Ovary (tissue), 9 donors: ENCODE results near the gene TMEM179B. TPM values are rescaled to one million over a fixed set of nuclear protein-coding genes. Genes with fewer than 3 reads are reported as not detected.
A peak's percentile ranks its signal among the peaks of the same experiment; 100 is the strongest.
"Not testable (repeated sequence)": the region's sequence is repeated elsewhere in the genome, so short reads cannot be mapped to it uniquely, and the experiment has no call there.

ENCODE experiments used
- DNase-seq, 5 donors: peaks; one replicate each; pipeline ENCODE4 v3.0.0-alpha.2; 2019 to 2020
- H3K27ac ChIP-seq, 2 donors: fragments of 200-600 bp; one replicate each; pipeline versions ENCODE4 v1.5.1 to v1.8.0; 2019 to 2022
- H3K27me3 ChIP-seq: fragments of 200-600 bp; one replicate; pipeline ENCODE4 v1.8.0; 2022
- H3K36me3 ChIP-seq: fragments of 200-600 bp; sonication (generic); one replicate; pipeline ENCODE4 v1.5.1; 2019
- H3K4me1 ChIP-seq: one replicate; pipeline ENCODE4 v1.8.1; 2013; ENCODE audit warnings: mild to moderate bottlenecking, moderate library complexity; ENCODE audit not compliant: insufficient read depth
- H3K4me3 ChIP-seq: fragments of 200-600 bp; sonication (generic); one replicate; pipeline ENCODE4 v1.5.1; 2017
- H3K9me3 ChIP-seq, 2 donors: fragments of 200-600 bp in 1 of 2; sonication (generic) in 1 of 2; one replicate each; pipeline versions ENCODE4 v1.5.1 to v1.8.1; 2013 to 2019; ENCODE audit warnings: mild to moderate bottlenecking in 1 of 2, moderate library complexity in 1 of 2
- EP300 ChIP-seq: sonication (generic); formaldehyde crosslinking; IDR thresholded peaks from one replicate; pipeline ENCODE4 v1.6.1; 2017; ENCODE audit warnings: antibody characterized with exemption
- POLR2A ChIP-seq: fragments of 450-650 bp; IDR thresholded peaks from one replicate; pipeline ENCODE4 v1.6.1; 2017; ENCODE audit warnings: antibody characterized with exemption, mild to moderate bottlenecking, moderate library complexity
- WGBS, 3 donors: extraction: QIAGEN DNeasy Blood & Tissue Kit in 1 of 3; methylation state at CpG; one replicate each; pipeline versions ENCODE4 v1.1.5 to v1.1.7; 2013 to 2017; 5-methylcytosine and 5-hydroxymethylcytosine counted together
- intact Hi-C, 4 donors: fragments of 100-400 bp; cut with DNase I; formaldehyde crosslinking; loops; one replicate each; pipeline versions ENCODE4 v1.11.0 to v1.15.1; 2022 to 2023
- polyA plus RNA-seq, 2 donors: library from polyadenylated mRNA; stranded (reverse); fragments of 200-250 nt in 1 of 2; fragments of 350-450 nt in 1 of 2; fragmentation: Illumina TruSeq in 1 of 2; extraction: RNeasy Lipid Tissue Mini Kit (QIAGEN cat#74804) in 1 of 2; gene quantifications; one replicate each; pipeline ENCODE4 v1.2.3, GENCODE V29; 2013 to 2014
- total RNA-seq, 7 donors: library from RNA; depleted of rRNA in 2 of 7; stranded (reverse); fragments of >200 nt in 2 of 7; fragmentation: NEBNext Ultra II Directional in 3 of 7; extraction: Animal tissue kit (Norgen Biotek cat#: 25700) in 3 of 7; gene quantifications; one replicate each; pipeline versions ENCODE4 v1.1.0 to v1.2.4, GENCODE V29; 2016 to 2023
- TF ChIP-seq, protein P1 (sequence below), 3 donors: fragments of 450-650 bp in 2 of 3; fragments of 200-600 bp in 1 of 3; IDR thresholded peaks; one replicate each; pipeline versions ENCODE4 v1.5.1 to v1.8.0; 2016 to 2022; ENCODE audit warnings: antibody characterized with exemption in 3 of 3, mild to moderate bottlenecking in 1 of 3
- donor health status: DM: no; HTN: no; CAD: no; lungs with moderate emphysema.
- donor health status: DM: no; HTN: no; CAD: no.
- donor health status: Bipolar disorder and iron deficiency.
- donor health status: DM: yes; HTN: yes; CAD: no.
- donor health status: DM: no; HTN: no; CAD: no.
- donor health status: DM: yes; HTN: yes; CAD: no.

The TMEM179B gene
- total and polyA plus RNA-seq, 9 donors, result 32.7 to 101 (median 37.9) TPM

DNA sequence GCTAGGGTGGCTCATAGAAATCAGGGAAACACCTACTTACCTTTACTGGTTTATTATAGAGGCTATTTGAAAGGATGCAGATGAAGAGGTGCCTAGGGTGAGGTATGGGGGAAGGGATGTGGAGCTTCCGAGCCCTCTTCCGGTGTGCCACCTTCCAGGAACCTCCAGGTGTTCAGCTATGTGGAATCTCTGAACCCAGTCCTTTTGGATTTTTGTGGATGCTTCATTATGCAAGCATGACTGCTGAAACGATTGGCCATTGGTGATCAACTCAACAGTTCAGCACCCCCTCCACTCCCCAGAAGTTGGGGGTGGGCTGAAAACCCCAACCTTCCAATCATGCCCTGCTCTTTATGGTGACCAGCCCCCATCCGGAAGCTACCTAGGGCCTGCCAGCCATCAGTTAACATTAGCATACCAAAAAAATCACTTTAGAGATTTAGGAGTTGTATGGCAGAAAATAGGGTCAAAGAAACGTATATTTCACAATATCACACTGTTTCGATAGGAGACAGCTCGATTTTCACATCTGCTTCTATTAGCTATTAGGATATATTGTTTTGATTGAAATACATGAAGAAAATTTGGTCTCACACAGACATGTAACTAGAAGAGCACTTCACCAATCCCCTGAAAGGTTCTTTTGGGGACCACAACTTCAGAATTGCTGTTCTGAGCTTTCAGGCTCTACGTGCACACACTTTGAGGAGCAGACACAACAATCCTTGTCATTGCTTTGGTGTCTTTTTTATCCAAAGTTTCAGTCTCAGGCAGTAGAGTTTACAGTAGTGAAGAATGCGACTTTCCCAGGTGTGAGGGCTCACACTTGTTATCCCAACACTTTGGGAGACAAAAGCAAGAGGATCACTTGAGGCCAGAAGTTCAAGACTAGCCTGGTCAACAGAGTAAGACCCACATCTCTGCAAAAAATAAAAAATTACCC is 29.1 kb upstream of the TMEM179B start:
- DNase-seq, result no peak
- no peak overlapping the region for H3K27ac ChIP-seq
- H3K9me3 ChIP-seq, result no peaks in the 10 kb centered on the region
- H3K27me3 ChIP-seq, result no peaks in the 10 kb centered on the region
- H3K4me3 ChIP-seq, result no peak overlapping the region
- H3K4me1 ChIP-seq, result peaks cover 5% of the 10 kb centered on the region
- H3K36me3 ChIP-seq, result no peaks in the 10 kb centered on the region
- no peak for TF ChIP-seq POLR2A
- TF ChIP-seq EP300, result no peak
- TF ChIP-seq, protein P1, sequence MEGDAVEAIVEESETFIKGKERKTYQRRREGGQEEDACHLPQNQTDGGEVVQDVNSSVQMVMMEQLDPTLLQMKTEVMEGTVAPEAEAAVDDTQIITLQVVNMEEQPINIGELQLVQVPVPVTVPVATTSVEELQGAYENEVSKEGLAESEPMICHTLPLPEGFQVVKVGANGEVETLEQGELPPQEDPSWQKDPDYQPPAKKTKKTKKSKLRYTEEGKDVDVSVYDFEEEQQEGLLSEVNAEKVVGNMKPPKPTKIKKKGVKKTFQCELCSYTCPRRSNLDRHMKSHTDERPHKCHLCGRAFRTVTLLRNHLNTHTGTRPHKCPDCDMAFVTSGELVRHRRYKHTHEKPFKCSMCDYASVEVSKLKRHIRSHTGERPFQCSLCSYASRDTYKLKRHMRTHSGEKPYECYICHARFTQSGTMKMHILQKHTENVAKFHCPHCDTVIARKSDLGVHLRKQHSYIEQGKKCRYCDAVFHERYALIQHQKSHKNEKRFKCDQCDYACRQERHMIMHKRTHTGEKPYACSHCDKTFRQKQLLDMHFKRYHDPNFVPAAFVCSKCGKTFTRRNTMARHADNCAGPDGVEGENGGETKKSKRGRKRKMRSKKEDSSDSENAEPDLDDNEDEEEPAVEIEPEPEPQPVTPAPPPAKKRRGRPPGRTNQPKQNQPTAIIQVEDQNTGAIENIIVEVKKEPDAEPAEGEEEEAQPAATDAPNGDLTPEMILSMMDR (IDR thresholded peaks at IDR 0.05), result no peak
- intact Hi-C loops, result no loop called here
- WGBS, 3 donors, result 46 to 47% (median 46%) methylated on average over 9 of the region's 9 CpGs

DNA sequence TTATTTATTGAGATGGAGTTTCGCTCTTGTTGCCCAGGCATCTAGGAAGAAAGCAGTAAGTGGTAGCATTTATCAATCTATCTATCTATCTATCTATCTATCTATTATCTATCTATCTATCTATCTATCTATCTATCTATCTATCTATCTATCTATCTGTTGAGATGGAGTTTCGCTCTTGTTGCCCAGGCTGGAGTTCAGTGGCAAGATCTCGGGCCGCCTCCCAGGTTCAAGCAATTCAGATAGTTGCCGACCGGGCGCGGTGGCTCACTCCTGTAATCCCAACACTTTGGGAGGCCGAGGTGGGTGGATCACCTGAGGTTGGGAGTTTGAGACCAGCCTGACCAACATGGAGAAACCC is 26.4 kb upstream of the TMEM179B start:
- H3K4me3 ChIP-seq, result peak overlapping the region; percentile 78
- H3K27me3 ChIP-seq, DNase-seq, H3K27ac ChIP-seq, intact Hi-C loops, H3K36me3 ChIP-seq, H3K4me1 ChIP-seq, H3K9me3 ChIP-seq: not testable (repeated sequence)
- WGBS, 3 donors, result 32 to 39% (median 35%) methylated on average over 9 of the region's 9 CpGs

DNA sequence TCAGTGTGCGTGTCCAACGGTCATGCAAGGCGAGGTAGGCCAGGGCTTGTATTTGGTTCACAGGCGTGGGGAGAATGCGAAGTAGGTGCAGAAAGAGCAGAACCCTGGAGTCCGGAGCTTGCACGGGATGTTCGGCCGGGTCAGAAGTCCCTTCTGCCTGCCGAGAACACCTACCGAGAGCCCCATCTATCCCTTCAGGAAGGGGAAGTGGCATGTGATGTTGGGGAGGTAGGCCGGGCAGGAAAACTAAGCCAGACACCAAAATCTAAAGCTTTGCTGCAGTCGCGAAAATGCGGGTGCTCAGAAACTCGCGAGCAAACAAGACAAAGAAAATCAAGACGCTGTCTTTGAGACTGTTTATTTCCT is 16.4 kb upstream of the TMEM179B start:
- TF ChIP-seq, protein P1 (IDR thresholded peaks at IDR 0.05), result no peak
- TF ChIP-seq EP300, result no peak
- TF ChIP-seq POLR2A, result no peak
- Histone ChIP-seq H3K27ac (peak overlapping the region in 1 of 2 donors; percentile 96), H3K27me3 (no peaks in the 10 kb centered on the region), H3K9me3 (no peaks in the 10 kb centered on the region), H3K36me3 (no peaks in the 10 kb centered on the region), H3K4me3 (peak overlapping the region; percentile 72), H3K4me1 (peaks cover 8% of the 10 kb centered on the region)
- DNase-seq, result peak in 3 of 5 donors; percentile 35 to 52 (median 43)
- WGBS, 3 donors, result 1 to 2% (median 1%) methylated on average over 18 of the region's 18 CpGs
- intact Hi-C loops, result no loop called here

DNA sequence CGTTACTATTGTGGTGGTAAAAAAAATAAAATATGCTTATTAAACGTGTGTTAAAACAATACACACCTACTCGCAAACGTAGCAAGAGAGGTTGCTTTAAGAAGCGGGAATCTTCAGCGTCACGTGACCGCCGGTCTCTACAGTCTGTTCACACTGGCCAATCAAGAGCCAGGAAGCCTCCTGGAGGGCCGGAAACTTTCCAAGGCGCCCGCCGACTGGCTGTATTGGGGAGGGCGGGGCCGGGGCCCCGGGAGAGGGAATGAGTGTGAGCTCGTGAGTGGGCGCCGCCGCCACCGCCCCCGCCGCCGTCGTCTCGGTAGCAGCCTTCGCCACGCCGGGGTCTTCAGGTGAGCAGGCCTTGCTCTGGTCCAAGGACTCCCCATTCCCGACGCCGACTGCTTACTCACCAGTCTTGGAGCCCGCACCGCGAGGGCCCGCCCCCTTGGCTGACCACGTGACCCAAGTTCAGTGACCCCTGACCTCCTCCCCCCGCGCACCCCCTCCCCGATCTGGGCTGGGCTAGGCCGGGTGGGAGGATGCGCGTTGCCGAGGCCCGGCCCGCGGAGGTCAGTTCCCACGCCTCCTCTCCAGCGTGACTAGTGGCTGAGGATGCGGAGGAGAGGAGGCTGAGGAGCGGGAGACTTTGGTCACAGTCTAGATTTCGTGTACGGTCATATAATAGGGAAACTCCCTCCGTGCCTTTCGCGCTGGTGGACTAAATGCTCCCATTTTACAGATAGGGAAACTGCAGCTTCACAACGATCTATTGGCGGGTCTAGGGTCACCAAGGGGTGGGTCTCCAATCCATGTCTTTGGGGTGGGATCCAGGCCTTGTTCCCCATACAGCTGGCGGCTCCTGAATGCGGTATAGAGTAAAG is 15.8 kb upstream of the TMEM179B start, which contains the start of gene TAF6L:
Gene TAF6L, plus strand, starts transcription at position 253 of the 878 bp plus-strand sequence. CDS start 4,388 bp downstream, outside the sequence.
- Histone ChIP-seq H3K4me3 (peak within 1 kb of the TSS; percentile 72), H3K4me1 (peaks cover 8% of the 10 kb centered on the region), H3K36me3 (no peaks in the 10 kb centered on the region), H3K27ac (peak within 1 kb of the TSS; percentile 95 to 96), H3K9me3 (no peaks in the 10 kb centered on the region), H3K27me3 (no peaks in the 10 kb centered on the region)
- WGBS, 3 donors, result 1 to 2% (median 1%) methylated on average over 42 to 60 of the region's 60 CpGs
- TF ChIP-seq EP300, result no peak
- TF ChIP-seq, protein P1 (IDR thresholded peaks at IDR 0.05), result no peak
- TF ChIP-seq POLR2A, result peak; percentile 30
- intact Hi-C loops, result no loop called here
- DNase-seq, result peak; percentile 98 to 99 (median 98)
